Posterior cingulate gyrus (tissue), 11 donors: ENCODE results near the gene ARHGAP26.

Source experiments
- DNase-seq, 10 donors: peaks; one replicate each; pipeline versions ENCODE4 v3.0.0 to v3.0.0-alpha.2; 2020 to 2021; ENCODE audit warnings: mixed read lengths in 3 of 10
- intact Hi-C: fragments of 100-400 bp; cut with DNase I; formaldehyde crosslinking; loops from one replicate; pipeline ENCODE4 v1.15.1; 2023

Gene ARHGAP26

GRCh38 chr5:142826741-142827492 is 56.7 kb downstream of the ARHGAP26 start:
- intact Hi-C loops = no loop called here
- no peak for DNase-seq

- intact Hi-C loops = no loop called here
Observed at GRCh38 chr5:142827934-142828576, 57.9 kb downstream of the ARHGAP26 start.

GRCh38 chr5:142828797-142829535 is 58.8 kb downstream of the ARHGAP26 start:
- intact Hi-C loops = no loop called here

More at GRCh38 chr5:142827934-142828576, 57.9 kb downstream of the ARHGAP26 start:
- no peak for DNase-seq

GRCh38 chr5:142829801-142830220 is 59.6 kb downstream of the ARHGAP26 start:
- no peak for DNase-seq
- intact Hi-C loops = no loop called here

More at GRCh38 chr5:142828797-142829535, 58.8 kb downstream of the ARHGAP26 start:
- no peak for DNase-seq

- intact Hi-C loops = no loop called here
- DNase-seq = no peak
Observed at GRCh38 chr5:142830241-142831008, 60.2 kb downstream of the ARHGAP26 start.

GRCh38 chr5:142831009-142831383 is 60.8 kb downstream of the ARHGAP26 start:
- intact Hi-C loops = no loop called here
- DNase-seq = no peak

- intact Hi-C loops = no loop called here
- no peak for DNase-seq
Observed at GRCh38 chr5:142832263-142832662, 62.1 kb downstream of the ARHGAP26 start.

GRCh38 chr5:142833517-142834449 is 63.6 kb downstream of the ARHGAP26 start:
- no peak for DNase-seq
- intact Hi-C loops = no loop called here

- intact Hi-C loops = no loop called here
- DNase-seq = no peak
Observed at GRCh38 chr5:142834504-142834903, 64.3 kb downstream of the ARHGAP26 start.

- intact Hi-C loops = no loop called here
Observed at GRCh38 chr5:142835540-142835939, 65.4 kb downstream of the ARHGAP26 start.

GRCh38 chr5:142836048-142836447 is 65.9 kb downstream of the ARHGAP26 start:
- no peak for DNase-seq
- intact Hi-C loops = no loop called here

More at GRCh38 chr5:142835540-142835939, 65.4 kb downstream of the ARHGAP26 start:
- no peak for DNase-seq

- intact Hi-C loops = no loop called here
- DNase-seq = no peak
Observed at GRCh38 chr5:142837081-142837725, 67.0 kb downstream of the ARHGAP26 start.

- no peak for DNase-seq
- intact Hi-C loops = no loop called here
Observed at GRCh38 chr5:142838845-142839244, 68.7 kb downstream of the ARHGAP26 start.

- DNase-seq = peak in 1 of 10 donors; percentile 34
- intact Hi-C loops = no loop called here
Observed at GRCh38 chr5:142839711-142840346, 69.7 kb downstream of the ARHGAP26 start.

- DNase-seq = no peak
- intact Hi-C loops = no loop called here
Observed at GRCh38 chr5:142840575-142840974, 70.4 kb downstream of the ARHGAP26 start.

GRCh38 chr5:142841511-142842265 is 71.5 kb downstream of the ARHGAP26 start:
- DNase-seq = no peak
- intact Hi-C loops = no loop called here

GRCh38 chr5:142842994-142843905 is 73.1 kb downstream of the ARHGAP26 start:
- no peak for DNase-seq
- intact Hi-C loops = no loop called here
